WERI-Rb-1 (cell line): ENCODE data around the gene CTLA4.
"Not testable (repeated sequence)": the region's sequence is repeated elsewhere in the genome, so short reads cannot be mapped to it uniquely, and the experiment has no call there.

Experiments
- DNase-seq: peaks from one replicate; pipeline ENCODE4 v3.0.0-alpha.2; 2020
- H3K27ac ChIP-seq: fragments of 250-450 bp; sonication (Bioruptor Pico); 2 replicates; pipeline ENCODE4 v1.5.1; 2020; ENCODE audit warnings: mild to moderate bottlenecking, moderate library complexity
- H3K27me3 ChIP-seq: fragments of 250-450 bp; sonication (Bioruptor Pico); 2 replicates; pipeline ENCODE4 v1.5.1; 2021; ENCODE audit warnings: mild to moderate bottlenecking, low read depth, moderate library complexity; ENCODE audit not compliant: insufficient read depth, severe bottlenecking
- H3K36me3 ChIP-seq: fragments of 250-450 bp; sonication (Bioruptor Pico); 2 replicates; pipeline ENCODE4 v1.5.1; 2020; ENCODE audit warnings: mild to moderate bottlenecking, moderate library complexity
- H3K4me3 ChIP-seq: 2 replicates; pipeline ENCODE4 v1.5.1; 2011; ENCODE audit warnings: low read depth, mild to moderate bottlenecking, control low read depth, low read length
- H3K9me3 ChIP-seq: fragments of 250-450 bp; sonication (Bioruptor Pico); 2 replicates; pipeline ENCODE4 v1.5.1; 2021; ENCODE audit warnings: mild to moderate bottlenecking, moderate library complexity; ENCODE audit not compliant: severe bottlenecking
- CTCF ChIP-seq: IDR thresholded peaks from 2 replicates; pipeline ENCODE4 v1.5.1; 2011; ENCODE audit warnings: low read depth, mild to moderate bottlenecking, control low read depth, inconsistent platforms, low read length

CTLA4 gene

GRCh38 chr2:203876328-203876727, 8.8 kb downstream of the CTLA4 start:
- no peak for DNase-seq
- TF ChIP-seq CTCF: no peak
- Histone ChIP-seq H3K27ac (no peak overlapping the region), H3K27me3 (no peaks in the 10 kb centered on the region), H3K9me3 (no peaks in the 10 kb centered on the region), H3K36me3 (no peaks in the 10 kb centered on the region), H3K4me3 (no peak overlapping the region)

- Histone ChIP-seq H3K9me3 (no peaks in the 10 kb centered on the region), H3K4me3 (no peak overlapping the region), H3K36me3 (no peaks in the 10 kb centered on the region), H3K27ac (no peak overlapping the region), H3K27me3 (no peaks in the 10 kb centered on the region)
- no peak for TF ChIP-seq CTCF
- no peak for DNase-seq
Observed at GRCh38 chr2:203878063-203878462, 10.5 kb downstream of the CTLA4 start.

GRCh38 chr2:203880557-203881125, 13.1 kb downstream of the CTLA4 start:
- TF ChIP-seq CTCF: no peak
- no peak overlapping the region for H3K4me3 ChIP-seq
- H3K9me3 ChIP-seq: no peaks in the 10 kb centered on the region
- no peak overlapping the region for H3K27ac ChIP-seq
- H3K27me3 ChIP-seq: no peaks in the 10 kb centered on the region
- no peak for DNase-seq
- H3K36me3 ChIP-seq: no peaks in the 10 kb centered on the region

GRCh38 chr2:203881185-203881584, 13.6 kb downstream of the CTLA4 start:
- not testable (repeated sequence) for H3K27ac ChIP-seq, H3K4me3 ChIP-seq, H3K27me3 ChIP-seq, H3K36me3 ChIP-seq, H3K9me3 ChIP-seq
- peak; percentile 22 for DNase-seq

GRCh38 chr2:203882551-203882950, 15.0 kb downstream of the CTLA4 start:
- no peaks in the 10 kb centered on the region for H3K27me3 ChIP-seq
- H3K9me3 ChIP-seq: no peaks in the 10 kb centered on the region
- no peak overlapping the region for H3K27ac ChIP-seq
- H3K4me3 ChIP-seq: no peak overlapping the region
- no peak for DNase-seq
- H3K36me3 ChIP-seq: no peaks in the 10 kb centered on the region
- TF ChIP-seq CTCF: no peak

GRCh38 chr2:203886661-203887151, 19.1 kb downstream of the CTLA4 start:
- TF ChIP-seq CTCF: no peak
- DNase-seq: no peak
- H3K4me3 ChIP-seq: no peak overlapping the region
- H3K9me3 ChIP-seq: no peaks in the 10 kb centered on the region
- H3K27ac ChIP-seq: no peak overlapping the region
- no peaks in the 10 kb centered on the region for H3K27me3 ChIP-seq
- no peaks in the 10 kb centered on the region for H3K36me3 ChIP-seq
